ENCODE data around the gene AGBL4.

The AGBL4 gene

DNA sequence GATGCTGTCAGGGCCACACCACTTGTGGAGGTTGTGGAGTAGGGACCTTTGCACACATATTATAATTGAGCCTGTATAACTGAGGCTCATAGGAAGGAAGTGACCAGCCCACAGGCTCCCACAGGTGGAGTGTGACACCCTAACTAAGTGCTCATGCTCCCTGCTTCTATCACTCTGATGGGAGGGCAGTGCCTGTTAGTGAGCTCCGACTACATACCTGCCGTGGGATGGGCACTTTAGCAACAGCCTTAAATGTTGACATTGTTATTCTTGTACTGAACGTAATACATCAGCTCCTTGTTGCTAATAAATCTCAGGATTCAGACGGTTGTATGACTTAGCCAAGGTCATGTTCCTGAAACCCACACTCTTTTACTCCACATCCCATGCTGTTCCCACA is 1305.0 kb downstream of the AGBL4 start:
- no peak for DNase-seq (ENCODE audit: low read depth)

DNA sequence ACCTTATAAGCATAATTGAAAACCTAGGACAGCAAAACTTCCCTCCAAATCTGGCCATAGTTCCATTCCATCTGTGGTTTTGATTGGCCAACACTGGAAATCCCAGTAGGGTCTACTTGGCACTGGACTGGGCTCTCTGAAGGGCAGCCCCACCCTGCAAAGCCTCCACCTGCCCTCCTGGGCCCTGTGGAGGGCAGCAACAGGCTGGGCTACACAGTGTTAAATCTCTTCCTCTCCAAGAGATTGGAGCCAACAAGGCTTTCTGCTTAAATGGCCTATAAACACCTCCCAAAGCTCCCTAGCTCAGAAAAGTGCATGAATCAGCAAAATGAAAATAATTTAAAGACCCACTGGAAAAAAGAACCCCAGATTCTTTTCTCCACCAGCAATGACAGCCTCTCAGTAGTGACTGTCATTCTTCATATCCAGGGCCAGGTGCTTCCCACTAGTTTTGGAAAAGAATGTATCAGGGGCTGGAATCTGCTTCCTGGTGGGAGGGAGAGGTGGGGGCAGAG is 1305.6 kb downstream of the AGBL4 start:
- no peak for DNase-seq (ENCODE audit: low read depth)

DNA sequence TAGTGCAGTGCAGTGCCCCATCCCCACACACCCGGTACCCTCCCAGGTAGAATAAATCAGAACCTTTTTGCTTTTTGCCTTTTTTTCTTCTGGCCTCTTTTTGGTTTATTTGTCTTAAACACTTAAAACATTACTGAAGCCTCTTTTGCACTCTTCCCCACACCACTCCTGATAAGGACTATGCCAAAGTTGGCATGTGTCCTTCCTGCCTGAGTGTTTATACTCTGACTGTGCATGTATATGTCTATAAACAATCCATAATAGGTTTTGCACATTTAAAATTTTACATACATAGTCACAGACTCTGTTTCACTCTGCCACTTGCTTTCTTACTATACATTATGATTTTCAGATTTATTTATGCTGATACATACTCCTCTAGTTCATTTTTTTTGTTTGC is 1306.7 kb downstream of the AGBL4 start:
- no peak for DNase-seq (ENCODE audit: low read depth)

DNA sequence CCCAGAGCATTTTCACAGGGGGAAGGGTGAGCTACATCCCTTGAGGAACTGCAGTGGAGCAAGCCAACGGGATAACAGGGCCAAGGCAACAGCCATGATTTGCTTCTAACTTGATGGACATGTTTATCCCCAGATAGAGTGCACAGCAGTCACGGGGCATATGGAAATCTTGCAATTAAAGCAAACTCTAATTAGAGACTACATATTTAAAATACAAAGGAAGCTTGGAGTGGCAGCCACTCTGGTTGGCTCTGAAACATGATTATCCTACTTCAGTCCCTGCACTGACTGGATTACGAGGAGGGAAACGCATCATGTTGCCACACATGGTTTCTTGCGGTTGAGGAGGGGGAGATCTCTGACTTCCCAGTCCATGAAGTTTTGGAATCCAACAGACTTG is 1307.8 kb downstream of the AGBL4 start:
- DNase-seq (ENCODE audit: low read depth): no peak

DNA sequence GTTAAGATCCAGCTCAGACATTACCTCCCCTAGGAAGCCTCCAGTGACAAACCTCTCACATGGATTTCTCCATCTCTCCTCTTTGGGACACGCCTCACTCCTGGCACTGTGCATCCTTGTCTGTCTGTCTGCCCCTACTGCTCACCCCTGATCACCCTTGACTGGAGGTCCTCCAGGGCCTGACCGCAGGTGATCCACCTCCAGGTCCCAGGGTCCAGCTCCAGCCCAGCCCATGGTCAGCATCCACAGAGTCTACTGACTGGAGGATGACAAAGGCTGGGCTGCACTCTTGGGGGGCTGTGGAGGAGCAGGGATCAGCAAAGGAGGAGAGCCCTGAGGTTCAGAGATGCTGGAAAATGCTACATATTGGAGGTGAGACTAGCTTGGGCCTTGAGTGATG is 1312.8 kb downstream of the AGBL4 start:
- no peak for DNase-seq (ENCODE audit: low read depth)

DNA sequence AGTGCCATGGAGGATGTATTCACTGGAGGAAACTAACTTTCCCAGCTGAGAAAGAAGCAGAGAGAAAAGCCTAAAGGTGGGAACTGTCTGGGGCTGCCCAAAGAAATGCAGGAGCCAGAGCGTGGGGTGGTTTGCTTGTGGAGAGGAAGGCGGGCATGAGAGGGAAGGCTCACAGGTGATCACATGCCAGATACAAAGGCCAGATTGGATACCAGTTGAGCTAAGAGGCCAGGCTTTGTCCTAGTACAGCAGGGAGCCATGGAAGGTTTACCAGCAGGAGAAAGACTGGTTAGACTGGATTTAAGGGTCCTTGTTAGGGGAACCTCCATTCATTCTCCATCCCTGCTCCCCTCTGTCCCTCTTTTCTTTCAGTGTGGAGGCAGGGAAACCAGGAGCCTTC is 1313.4 kb downstream of the AGBL4 start:
- DNase-seq (ENCODE audit: low read depth): no peak

DNA sequence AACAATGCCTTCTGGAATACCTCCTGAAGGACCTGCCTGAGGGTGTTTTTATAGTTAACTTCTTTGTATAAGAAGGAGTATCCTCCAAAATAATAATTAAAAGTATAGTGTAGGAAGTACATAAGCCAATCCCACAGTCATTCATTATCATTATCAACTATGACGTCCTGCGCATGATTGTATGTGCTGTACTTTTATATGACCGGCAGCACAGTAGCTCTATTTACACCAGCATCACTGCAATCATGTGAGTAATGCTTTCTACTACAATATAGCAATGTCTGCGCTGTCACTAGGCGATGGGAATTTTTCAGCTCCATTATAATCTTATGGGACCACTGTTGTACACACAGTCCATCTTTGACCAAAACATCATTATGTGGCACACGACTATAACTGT is 1319.0 kb downstream of the AGBL4 start:
- DNase-seq (ENCODE audit: low read depth): no peak

DNA sequence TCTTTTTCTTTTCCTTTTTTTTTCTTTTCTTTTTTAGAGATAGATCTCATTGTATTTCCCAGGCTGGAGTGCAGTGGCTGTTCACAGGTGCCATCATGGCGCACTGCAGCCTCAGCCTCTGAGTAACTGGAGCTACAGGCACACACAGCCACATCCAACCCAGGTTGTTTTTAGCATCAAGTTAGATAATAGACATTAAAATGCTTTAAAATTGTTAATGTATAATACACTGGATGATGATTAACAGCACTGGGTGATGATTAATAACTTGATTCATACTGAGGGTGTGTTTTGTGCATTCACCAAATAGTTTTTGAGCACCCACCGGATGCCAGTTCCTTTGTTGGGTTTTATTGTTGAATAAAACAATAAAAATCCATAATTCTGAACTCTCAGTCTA is 1322.3 kb downstream of the AGBL4 start:
- DNase-seq (ENCODE audit: low read depth): no peak

DNA sequence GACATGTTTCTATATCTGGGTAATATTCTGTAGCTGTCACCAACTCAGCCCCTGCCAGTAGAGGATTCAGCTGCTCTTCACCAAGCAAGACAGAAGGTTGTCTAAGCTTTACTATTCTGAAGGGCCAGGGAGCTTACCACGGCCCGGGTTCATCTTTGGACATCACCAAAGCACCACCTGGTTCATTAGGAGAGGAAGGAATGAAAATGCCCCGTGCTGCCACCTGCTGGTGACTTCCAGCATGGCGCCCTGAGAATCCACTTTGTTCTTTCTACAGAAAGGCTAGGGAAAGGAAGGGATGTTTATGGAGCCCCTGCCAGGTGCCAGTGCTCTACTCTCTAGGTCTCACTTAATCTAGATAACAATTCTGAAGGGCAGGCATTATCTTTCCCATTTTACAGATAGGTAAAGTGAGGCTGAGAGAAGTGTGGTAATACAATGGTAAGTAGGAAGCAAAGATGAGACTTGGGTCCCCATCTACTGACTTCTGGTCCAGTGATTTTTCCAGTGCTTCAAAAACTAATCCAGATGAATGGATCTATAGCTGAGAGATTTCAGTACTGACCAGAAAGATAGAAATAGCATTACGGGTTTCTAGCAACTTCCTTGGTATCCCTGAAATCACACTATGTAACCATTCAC is 1326.6 kb downstream of the AGBL4 start:
- DNase-seq (ENCODE audit: low read depth): peak; percentile 39

DNA sequence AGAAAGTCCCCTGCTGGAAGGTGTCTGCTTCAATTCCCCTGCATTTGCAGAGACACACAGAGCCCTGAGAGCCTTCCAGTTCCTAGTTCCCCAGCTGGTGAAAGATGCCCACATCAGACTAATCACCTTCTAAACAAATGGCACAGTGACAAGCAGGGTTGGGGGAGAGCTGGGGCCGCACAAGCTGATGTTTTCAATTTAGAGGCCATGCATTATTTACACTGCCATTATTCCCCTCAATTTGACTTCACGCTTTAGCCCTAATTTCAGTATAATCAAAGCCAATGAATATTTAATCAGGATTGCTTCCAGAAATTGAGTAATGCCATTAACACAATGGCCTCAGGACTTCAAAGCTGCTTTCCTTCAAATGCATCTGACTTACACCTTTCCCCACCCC is 1328.6 kb downstream of the AGBL4 start:
- no peak for DNase-seq (ENCODE audit: low read depth)

DNA sequence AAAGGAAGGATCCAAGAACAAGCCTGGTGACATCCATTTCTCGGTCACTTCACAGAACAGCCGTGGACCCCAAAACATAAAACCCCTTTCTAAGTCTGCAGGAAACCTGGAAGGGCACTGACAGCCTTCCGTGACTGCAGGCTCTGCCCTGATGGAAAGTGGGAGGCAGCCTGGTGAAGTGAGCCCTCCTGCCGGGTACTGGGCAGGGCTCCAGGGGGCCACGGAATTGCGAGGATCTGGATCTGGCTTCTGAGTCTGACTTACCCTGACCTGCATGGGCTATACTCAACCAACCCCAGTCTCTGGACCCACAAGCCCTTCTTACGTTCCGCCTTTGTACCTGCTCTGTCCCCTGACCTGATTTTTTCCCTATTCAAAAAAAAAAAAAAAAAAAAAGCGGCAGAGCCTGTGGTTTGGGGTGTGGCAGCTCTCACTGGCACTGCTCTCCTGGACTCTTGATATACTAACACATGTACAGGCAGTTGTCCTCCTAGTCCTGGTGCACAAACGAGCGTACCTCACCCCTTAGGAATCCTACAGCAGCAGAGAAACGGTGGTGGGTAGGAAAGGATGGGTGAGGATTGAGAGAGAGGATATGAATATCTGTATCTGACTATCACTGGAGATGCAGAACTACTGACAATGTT is 1330.0 kb downstream of the AGBL4 start:
- no peak for DNase-seq (ENCODE audit: low read depth)

DNA sequence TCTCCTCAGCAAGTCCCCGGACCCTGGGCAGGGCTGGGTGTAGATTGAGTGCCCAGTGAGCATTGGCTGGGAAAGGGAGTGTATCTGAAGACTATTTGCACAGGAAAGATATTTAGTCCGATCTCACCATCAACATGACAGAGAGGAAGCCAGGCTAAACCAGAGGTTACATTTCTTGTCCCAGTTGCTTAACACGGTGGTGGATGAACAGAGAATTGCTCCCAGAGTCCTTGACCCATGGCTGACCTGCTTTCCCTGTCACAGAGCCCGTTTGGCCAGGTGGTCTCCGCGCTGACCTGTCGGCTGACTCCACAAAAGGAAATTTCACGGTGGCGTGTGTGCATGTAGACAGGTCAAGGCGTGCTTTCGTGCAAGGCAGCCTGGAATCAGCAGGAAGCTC is 1330.6 kb downstream of the AGBL4 start:
- DNase-seq (ENCODE audit: low read depth): no peak

DNA sequence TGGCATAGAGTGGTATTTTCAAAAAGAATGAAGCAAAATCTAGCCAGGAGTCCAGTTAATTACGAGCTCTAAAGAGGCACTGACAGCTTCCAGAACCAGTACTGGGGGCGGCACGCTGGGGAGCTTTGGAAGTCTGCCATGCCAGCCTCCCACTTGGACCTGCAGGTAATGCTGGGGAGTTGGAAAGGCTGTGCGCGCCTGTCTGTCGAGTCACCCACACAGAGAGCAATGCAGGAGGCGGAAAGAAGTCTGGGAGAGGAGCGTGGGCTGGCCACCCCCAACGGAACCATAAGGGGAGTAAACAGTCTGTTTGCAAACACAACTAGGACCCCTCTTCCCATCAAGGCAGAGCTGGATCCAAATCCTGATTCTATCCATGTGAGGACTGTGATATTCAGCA is 1331.5 kb downstream of the AGBL4 start:
- DNase-seq (ENCODE audit: low read depth): no peak

DNA sequence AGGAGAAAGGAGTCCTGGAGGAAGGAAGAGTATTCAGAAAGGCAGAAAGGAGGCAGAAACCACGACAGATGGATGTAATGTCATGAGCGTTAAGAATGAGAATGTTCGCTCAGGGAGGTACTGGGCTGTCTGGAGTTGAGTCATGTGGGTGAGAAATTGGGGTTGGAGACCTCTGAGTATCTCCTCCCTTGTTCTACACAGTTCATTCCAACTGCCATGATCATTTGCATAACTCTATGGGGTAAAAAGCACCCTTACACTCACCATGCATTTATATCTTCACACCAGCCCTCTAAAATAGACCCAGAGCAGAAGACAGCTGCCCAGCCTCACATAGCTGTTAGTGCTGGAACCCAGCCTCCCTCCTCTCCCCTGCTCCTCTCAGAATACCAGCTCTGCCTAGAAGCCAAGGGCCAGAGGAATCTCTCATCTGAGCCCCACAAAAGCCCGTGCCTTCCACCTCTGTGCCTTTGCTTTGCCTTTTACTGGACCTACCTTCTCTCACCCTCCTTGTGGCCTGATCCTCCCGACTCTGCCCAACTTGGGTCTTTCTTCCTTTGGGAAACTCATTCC is 1332.2 kb downstream of the AGBL4 start:
- no peak for DNase-seq (ENCODE audit: low read depth)

DNA sequence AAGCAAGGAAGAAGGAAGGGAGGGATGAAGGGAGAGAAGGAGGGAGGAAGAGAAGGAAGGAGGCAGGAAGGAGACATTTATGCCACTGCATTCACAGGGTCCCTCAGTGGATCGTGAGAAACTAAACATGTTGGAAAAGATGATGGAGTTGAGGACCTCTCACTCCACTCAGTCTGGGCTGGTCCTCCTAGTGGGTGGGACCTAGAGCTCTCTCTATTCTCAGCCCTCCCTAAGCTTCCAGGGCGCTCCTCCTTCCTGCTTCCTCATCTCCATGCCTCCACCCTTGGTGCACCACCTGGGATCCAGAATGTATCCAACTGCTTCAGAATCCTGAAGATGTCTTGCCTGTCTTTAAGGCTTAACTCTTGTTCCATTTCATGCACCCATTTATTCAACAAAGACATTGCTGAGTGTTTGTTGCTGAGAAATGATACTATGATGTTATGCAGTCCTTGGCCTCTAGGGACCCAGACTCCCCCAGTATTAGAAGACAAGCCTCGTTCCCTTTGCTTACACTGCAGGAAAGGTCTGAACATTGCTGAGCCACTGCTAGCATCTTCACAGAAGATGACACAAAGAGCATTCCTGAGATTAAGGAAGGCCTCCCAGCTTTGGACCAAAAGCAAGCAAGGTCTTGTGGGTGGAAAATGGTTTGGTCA is 1335.5 kb downstream of the AGBL4 start:
- DNase-seq (ENCODE audit: low read depth): no peak

DNA sequence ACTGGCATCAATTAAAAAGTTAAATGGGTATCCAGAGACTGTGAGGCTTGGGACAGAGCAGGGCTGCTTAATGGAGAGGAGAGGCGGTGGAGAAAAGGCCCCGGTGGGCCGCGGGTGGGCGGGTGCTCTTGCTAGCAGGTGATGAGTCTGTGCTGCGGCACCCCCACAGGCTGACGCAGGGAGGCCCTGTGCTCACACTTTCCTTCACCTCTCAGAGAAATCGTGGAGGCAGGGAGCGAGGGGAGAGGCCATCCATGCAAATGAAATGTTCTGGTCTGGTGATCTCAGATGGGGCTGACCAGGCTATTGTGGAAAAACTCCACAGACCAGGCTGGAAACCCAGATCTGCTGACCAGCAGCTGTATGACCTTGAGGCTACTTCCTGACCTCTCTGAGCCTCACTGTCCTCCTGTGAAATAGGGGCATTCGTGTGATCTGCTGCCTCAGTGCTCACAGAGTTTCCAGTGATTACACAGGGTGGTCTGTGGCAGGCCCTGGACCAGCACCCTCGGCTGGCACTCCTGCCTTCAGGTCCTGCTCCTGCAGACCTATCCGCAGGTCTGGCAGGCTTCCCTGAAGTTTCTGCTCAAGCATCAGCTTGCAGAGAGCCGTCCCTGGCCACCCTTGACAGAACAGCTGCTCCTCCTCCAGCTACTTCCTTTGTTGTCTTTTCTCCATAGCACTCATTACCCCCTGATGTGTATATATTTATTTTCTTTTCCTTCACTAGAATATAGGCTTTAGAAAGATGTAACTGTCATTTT is 1336.3 kb downstream of the AGBL4 start:
- DNase-seq (ENCODE audit: low read depth): no peak

DNA sequence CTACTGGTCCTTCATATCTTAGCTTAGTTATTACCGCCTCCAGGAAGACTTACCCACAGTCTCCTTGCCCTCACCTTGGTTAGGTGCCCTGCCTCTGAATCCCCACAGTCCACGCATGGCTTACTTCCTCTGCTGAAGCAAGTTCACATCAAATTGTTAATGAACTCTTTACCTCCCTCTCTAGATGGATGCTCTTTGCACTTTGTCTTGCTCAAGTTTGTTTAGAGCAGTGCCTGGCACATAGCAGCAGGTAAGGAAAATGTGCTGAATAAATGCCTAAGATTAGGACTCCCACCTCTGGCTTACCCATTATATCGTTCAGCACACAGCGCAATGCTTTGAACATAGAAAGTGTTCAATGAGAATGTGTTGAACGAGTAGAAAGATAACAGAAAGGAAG is 1337.6 kb downstream of the AGBL4 start:
- DNase-seq (ENCODE audit: low read depth): no peak

DNA sequence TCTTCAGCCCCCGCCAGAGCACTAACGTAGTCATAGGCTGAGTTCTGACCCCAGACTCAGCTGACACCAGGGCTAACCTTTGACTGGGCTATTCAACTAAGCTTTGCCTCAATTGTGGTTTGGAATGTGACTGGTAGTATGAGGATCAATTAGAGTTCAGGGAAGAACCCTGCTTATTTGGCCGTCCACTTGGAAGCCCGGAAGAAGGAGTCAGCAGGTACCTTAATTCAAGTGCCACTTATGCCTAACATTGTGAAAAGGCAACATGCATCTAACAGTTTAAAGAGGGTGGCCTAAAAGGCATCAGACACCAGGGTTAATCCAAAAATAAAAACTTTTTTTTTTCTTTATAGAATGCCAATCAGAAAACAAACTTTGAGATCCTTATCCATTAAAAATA is 1339.4 kb downstream of the AGBL4 start:
- no peak for DNase-seq (ENCODE audit: low read depth)

DNA sequence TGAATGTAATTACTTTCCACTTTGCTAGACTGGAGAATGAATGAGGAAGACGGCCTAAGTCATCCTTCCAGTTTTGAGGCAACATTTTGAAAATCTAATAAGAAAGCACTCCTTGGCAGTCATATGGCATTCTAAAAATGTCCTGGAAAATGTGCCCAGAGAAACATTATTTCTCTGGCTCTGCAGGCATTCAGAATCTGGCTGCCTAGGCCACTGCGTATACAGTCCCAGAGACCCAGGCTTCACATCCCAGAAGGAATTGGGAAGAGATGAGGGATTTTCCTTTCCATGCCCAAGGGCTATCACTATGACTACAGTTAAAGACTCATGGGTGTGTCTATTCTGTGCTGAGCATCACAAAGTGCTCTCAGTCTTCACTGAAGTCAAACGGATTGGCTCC is 1339.9 kb downstream of the AGBL4 start:
- no peak for DNase-seq (ENCODE audit: low read depth)

DNA sequence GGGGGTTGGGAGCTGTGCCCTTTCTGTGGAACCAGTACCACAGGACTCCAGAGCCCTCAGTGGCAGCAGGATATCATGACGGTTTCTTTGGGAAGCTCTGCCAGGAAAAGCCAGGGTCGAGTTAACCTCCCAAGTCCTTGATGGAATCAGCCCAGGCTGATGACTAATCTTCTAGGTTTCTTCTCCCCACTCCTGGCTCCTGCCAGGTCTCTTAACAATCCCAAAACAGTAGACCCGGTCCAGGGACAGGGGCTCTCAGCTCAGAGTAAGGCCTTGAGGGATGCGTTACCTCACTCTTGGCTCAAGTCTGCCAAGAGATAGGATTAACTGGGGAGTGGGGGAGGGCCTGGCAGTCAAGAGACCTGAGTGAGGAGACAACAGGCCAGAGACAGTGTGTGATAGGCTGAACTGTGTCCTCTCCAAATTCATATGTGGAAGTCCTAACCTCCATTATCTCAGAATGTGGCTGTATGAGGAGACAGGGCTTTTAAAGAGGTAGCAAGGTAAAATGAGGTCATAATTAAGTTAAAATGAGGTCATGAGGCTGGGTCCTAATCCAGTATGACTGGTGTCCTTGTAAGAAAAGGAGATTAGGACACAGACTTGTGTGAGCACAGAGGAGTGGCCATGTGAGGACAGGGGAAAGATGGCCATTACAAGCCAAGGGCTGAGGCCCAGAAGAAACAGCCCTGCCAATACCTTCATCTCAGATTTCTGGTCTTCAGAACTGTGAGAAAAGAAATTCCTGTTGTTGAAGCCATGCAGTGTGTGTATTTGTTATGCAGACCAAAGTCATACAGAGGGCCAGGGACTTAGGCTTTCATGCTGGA is 1342.1 kb downstream of the AGBL4 start:
- DNase-seq (ENCODE audit: low read depth): no peak

DNA sequence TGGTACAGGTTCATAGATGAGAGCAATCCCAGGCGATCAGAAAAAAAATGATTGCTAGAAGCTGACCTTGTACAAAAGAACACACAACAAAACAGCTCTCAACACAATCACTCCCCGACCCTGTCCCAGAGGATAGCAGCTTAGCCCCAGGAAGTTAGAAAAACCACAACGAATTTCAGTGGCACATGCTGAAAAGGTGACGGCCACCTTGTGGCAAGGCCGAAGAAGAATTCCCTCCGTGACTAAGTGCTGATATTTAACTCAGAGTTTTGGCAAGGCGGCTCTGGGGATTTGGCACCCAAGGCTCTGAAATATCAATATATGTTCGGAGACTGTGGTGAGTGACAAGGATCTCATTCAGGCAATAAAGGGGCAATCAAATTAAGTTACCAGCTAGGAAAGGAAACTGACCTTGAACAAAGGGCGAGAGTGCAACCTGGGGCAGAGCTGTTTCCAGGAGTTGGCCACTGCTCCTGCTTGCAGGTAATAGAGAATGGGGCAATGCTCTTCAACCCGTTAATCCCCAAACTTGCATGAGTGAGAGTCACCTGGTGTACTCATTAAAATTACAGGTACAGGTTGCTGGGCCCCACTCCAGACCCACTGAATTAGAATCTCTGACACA is 1343.2 kb downstream of the AGBL4 start:
- DNase-seq (ENCODE audit: low read depth): no peak
